22Rv1 (cell line): ENCODE measurements around the gene FXYD2.

Experiments used
- CTCF ChIP-seq: fragments of 450-650 bp; IDR thresholded peaks from 2 replicates; pipeline ENCODE4 v1.5.1; 2017; ENCODE audit warnings: mild to moderate bottlenecking
- ZFX ChIP-seq: fragments of 450-650 bp; IDR thresholded peaks from 2 replicates; pipeline ENCODE4 v1.6.1; 2017; ENCODE audit warnings: antibody characterized with exemption, borderline replicate concordance

GRCh38 chr11:117774553-117774952, 50.0 kb downstream of the FXYD2 start:
- no peak for TF ChIP-seq CTCF
- TF ChIP-seq ZFX, result no peak
